Testis (tissue), 3 donors: Measurements from ENCODE around the gene HECW1. TPM values are rescaled to one million over a fixed set of nuclear protein-coding genes. Genes with fewer than 3 reads are reported as not detected.

Experiments
- DNase-seq: peaks from one replicate; pipeline ENCODE4 v3.0.0-alpha.2; 2019
- H3K27ac ChIP-seq, 2 donors: fragments of 200-600 bp; sonication (generic); one replicate each; pipeline ENCODE4 v1.5.1; 2019
- H3K27me3 ChIP-seq: fragments of 200-600 bp; sonication (generic); one replicate; pipeline ENCODE4 v1.5.1; 2019
- H3K36me3 ChIP-seq: fragments of 200-600 bp; sonication (generic); one replicate; pipeline ENCODE4 v1.5.1; 2017; ENCODE audit warnings: low read depth; ENCODE audit errors: missing control alignments
- H3K4me1 ChIP-seq: fragments of 200-600 bp; sonication (generic); one replicate; pipeline ENCODE4 v1.5.1; 2019
- H3K4me3 ChIP-seq, 2 donors: fragments of 200-600 bp; sonication (generic); one replicate each; pipeline ENCODE4 v1.5.1; 2017 to 2019
- H3K9me3 ChIP-seq: fragments of 200-600 bp; sonication (generic); one replicate; pipeline ENCODE4 v1.5.1; 2017
- CTCF ChIP-seq, 3 experiments: fragments of 450-650 bp in 2 of 3; fragments of 200-600 bp in 1 of 3; sonication (generic) in 1 of 3; IDR thresholded peaks; one replicate each; pipeline ENCODE4 v1.5.1; 2016 to 2019; ENCODE audit warnings: antibody characterized with exemption in 3 of 3, mild to moderate bottlenecking in 2 of 3, moderate library complexity in 1 of 3
- POLR2A ChIP-seq: fragments of 450-650 bp; IDR thresholded peaks from one replicate; pipeline ENCODE4 v1.6.1; 2017; ENCODE audit warnings: antibody characterized with exemption, mild to moderate bottlenecking, moderate library complexity
- WGBS, 2 donors: methylation state at CpG; one replicate each; pipeline ENCODE4 v1.1.5; 2018; 5-methylcytosine and 5-hydroxymethylcytosine counted together
- intact Hi-C: fragments of 100-400 bp; cut with DNase I; formaldehyde crosslinking; loops from one replicate; pipeline ENCODE4 v1.15.1; 2023; ENCODE audit warnings: low total_unique reads
- polyA plus RNA-seq: library from polyadenylated mRNA; stranded (reverse); fragments of 350-450 nt; fragmentation: Illumina TruSeq; extraction: RNeasy Lipid Tissue Mini Kit (QIAGEN cat#74804); gene quantifications from one replicate; pipeline ENCODE4 v1.2.3, GENCODE V29; 2014; ENCODE audit warnings: low read depth, low replicate concordance; ENCODE audit not compliant: insufficient read depth
- total RNA-seq, 2 donors: library from RNA; depleted of rRNA; stranded (reverse); fragments of >200 nt; gene quantifications; one replicate each; pipeline ENCODE4 v1.2.3, GENCODE V29; 2016

The HECW1 gene
- total and polyA plus RNA-seq, 3 donors from 2014 or later, result 3.2 to 14.5 (median 5.0) TPM

GRCh38 chr7:43276547-43276946, 164.1 kb downstream of the HECW1 start:
- H3K4me1 ChIP-seq, result no peaks in the 10 kb centered on the region
- no peaks in the 10 kb centered on the region for H3K27me3 ChIP-seq
- DNase-seq, result no peak
- no peaks in the 10 kb centered on the region for H3K36me3 ChIP-seq
- H3K9me3 ChIP-seq, result no peaks in the 10 kb centered on the region
- no peak overlapping the region for H3K4me3 ChIP-seq
- 72 to 73% methylated on average over 5 of the region's 5 CpGs for WGBS, 2 donors
- H3K27ac ChIP-seq, result no peak overlapping the region
- intact Hi-C loops, result no loop called here
- TF ChIP-seq CTCF (IDR thresholded peaks at IDR 0.05) (no peak), POLR2A (no peak)

GRCh38 chr7:43278088-43278644, 165.7 kb downstream of the HECW1 start:
- no peak for DNase-seq
- Histone ChIP-seq H3K4me3 (no peak overlapping the region), H3K27ac (no peak overlapping the region), H3K27me3 (no peaks in the 10 kb centered on the region), H3K9me3 (no peaks in the 10 kb centered on the region), H3K4me1 (no peaks in the 10 kb centered on the region), H3K36me3 (no peaks in the 10 kb centered on the region)
- 89 to 90% methylated on average over 10 of the region's 10 CpGs for WGBS, 2 donors
- intact Hi-C loops, result no loop called here
- TF ChIP-seq POLR2A (no peak), CTCF (IDR thresholded peaks at IDR 0.05) (no peak)

DNA sequence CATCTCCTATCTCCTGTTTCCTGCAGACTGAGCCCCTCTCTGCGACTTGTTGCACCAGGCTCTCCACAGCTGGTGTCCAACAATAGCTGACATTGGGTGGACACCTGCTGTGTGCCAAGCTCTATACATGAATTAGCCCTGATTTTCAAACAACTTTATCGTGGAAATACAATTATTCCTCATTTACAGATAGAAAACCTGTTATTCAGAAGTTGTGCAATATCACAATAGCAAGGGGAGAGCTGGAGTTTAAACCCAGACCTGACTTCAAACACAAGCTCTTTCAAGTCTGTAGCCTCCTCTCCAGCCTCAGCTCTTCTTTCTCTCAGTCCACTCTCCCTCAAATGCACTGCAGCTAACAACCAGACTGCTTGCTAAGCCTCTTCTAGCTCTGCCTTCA, 168.8 kb downstream of the HECW1 start:
- no peak overlapping the region for H3K4me3 ChIP-seq
- no peaks in the 10 kb centered on the region for H3K36me3 ChIP-seq
- H3K27ac ChIP-seq, result no peak overlapping the region
- intact Hi-C loops, result no loop called here
- H3K4me1 ChIP-seq, result no peaks in the 10 kb centered on the region
- WGBS, 2 donors, result 67 to 76% methylated on average over 2 of the region's 2 CpGs
- DNase-seq, result no peak
- H3K27me3 ChIP-seq, result no peaks in the 10 kb centered on the region
- TF ChIP-seq CTCF (IDR thresholded peaks at IDR 0.05) (no peak), POLR2A (no peak)
- no peaks in the 10 kb centered on the region for H3K9me3 ChIP-seq

DNA sequence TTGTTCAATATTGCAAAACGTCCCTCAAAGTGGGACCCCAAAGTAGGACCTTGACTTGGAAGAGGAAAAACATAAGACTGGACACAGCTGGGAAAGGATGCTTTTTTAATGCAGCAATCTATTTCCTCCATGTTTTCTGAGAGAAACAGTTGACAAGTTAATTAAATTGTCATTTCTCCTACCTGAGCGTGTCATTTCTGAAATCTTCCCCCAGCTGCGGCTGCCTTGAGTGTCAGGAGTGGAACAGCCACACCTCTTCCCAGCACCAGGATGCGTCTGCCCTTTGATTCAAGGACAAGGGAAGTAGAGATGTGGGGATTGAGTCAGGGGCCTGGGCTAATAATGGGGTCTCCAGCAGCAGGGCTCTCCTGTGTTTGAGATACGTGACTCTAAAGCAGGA, 171.3 kb downstream of the HECW1 start:
- Histone ChIP-seq H3K4me3 (no peak overlapping the region), H3K27ac (no peak overlapping the region), H3K4me1 (no peaks in the 10 kb centered on the region), H3K36me3 (no peaks in the 10 kb centered on the region), H3K9me3 (no peaks in the 10 kb centered on the region), H3K27me3 (no peaks in the 10 kb centered on the region)
- intact Hi-C loops, result no loop called here
- TF ChIP-seq POLR2A (no peak), CTCF (IDR thresholded peaks at IDR 0.05) (no peak)
- no peak for DNase-seq
- 84 to 89% methylated on average over 5 of the region's 5 CpGs for WGBS, 2 donors

GRCh38 chr7:43289826-43290225, 177.4 kb downstream of the HECW1 start:
- Histone ChIP-seq H3K4me1 (no peaks in the 10 kb centered on the region), H3K27me3 (no peaks in the 10 kb centered on the region), H3K36me3 (no peaks in the 10 kb centered on the region), H3K9me3 (no peaks in the 10 kb centered on the region), H3K4me3 (no peak overlapping the region), H3K27ac (no peak overlapping the region)
- TF ChIP-seq CTCF (IDR thresholded peaks at IDR 0.05) (no peak), POLR2A (no peak)
- WGBS, 2 donors, result 79 to 84% methylated on average over 2 of the region's 2 CpGs
- no peak for DNase-seq
- intact Hi-C loops, result no loop called here
